Measurements from ENCODE around the gene UXT. TPM values are rescaled to one million over a fixed set of nuclear protein-coding genes. Genes with fewer than 3 reads are reported as not detected.

UXT gene
- polyA plus RNA-seq, 3 donors: 134 to 213 (median 174) TPM

DNA sequence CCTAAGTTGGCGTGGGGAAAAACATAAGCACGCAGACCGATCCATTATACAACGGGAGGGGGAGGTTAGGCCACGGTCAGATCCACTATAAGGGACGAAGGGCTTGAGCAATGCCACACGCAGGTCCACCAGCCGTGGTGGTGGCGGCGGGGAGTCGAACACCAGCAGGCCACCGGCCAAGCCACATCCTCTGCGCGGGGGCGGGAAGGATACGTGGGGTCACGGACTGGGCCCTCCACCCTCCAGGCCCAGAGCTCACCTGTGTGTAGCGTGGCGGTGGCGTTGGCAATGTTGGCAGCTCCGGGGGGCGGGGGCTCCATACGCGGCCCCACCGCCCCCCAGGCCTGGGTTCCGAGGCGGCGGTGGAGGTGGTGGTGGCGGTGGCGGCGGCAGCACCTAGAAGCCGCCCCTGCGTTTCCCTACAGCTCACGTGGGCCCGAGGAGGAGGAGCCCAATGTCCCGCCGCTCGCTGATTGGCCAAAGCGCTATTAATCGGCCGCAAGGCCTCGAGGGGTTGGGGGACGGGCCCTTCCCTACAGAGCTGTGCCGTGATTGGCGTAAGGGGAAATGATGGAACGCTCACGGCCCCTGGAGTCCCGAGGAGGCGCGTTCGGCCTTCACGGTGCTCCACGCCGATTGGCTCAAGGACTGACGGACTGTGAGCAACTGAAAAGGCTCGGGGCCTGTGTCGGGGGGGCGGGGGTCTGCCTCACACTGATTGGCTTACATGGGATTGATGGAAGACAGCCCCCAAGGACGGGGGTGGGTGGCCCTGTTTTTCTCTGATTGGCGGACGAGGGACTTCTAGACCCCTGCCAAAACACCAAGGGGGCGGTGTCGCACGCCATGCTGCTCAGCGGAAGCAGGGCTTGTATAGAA lies 8.6 kb downstream of the UXT start, which contains the start of gene ELK1:
TSS of gene ELK1 (minus strand) at position 400 of the 879 bp plus-strand sequence. CDS start 9,122 bp downstream, outside the sequence.
- intact Hi-C loops (cut with micrococcal nuclease): loop anchor here (5.0 to 10.0 kb wide), 2 partner anchors 88 to 184 kb away; partner anchors contain the start of genes ARAF (in 1 of the 2) and ZNF81 (in 1 of the 2)
- peak; percentile 90 to 93 (median 92) for DNase-seq
- TF ChIP-seq, protein P1, sequence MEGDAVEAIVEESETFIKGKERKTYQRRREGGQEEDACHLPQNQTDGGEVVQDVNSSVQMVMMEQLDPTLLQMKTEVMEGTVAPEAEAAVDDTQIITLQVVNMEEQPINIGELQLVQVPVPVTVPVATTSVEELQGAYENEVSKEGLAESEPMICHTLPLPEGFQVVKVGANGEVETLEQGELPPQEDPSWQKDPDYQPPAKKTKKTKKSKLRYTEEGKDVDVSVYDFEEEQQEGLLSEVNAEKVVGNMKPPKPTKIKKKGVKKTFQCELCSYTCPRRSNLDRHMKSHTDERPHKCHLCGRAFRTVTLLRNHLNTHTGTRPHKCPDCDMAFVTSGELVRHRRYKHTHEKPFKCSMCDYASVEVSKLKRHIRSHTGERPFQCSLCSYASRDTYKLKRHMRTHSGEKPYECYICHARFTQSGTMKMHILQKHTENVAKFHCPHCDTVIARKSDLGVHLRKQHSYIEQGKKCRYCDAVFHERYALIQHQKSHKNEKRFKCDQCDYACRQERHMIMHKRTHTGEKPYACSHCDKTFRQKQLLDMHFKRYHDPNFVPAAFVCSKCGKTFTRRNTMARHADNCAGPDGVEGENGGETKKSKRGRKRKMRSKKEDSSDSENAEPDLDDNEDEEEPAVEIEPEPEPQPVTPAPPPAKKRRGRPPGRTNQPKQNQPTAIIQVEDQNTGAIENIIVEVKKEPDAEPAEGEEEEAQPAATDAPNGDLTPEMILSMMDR (IDR thresholded peaks at IDR 0.05): no peak
- Histone ChIP-seq H3K9me3 (replicated peaks in 1 of 2; ENCODE audit: control insufficient read depth in 1 of 2, insufficient read depth in 1 of 2, low read length in 2 of 2) (no peaks in the 10 kb centered on the region), H3K27ac (ENCODE audit: low read depth in 1 of 2, low read length in 2 of 2) (peak within 1 kb of the TSS; percentile 60 to 76), H3K79me2 (ENCODE audit: insufficient read depth, low read length) (peaks cover 11% of the 10 kb centered on the region), H3K9ac (ENCODE audit: insufficient read depth, low read length, poor library complexity, severe bottlenecking) (peak within 1 kb of the TSS; percentile 65), H3K4me2 (replicated peaks; ENCODE audit: extremely low read depth, low read length, poor library complexity, severe bottlenecking) (peak within 1 kb of the TSS; percentile 71), H3K36me3 (replicated peaks in 1 of 2; ENCODE audit: control insufficient read depth in 1 of 2, insufficient read depth in 2 of 2, low read length in 2 of 2) (peaks cover 15 to 38% of the 10 kb centered on the region in 2 donors), H3K4me3 (replicated peaks in 1 of 3; ENCODE audit: low read depth in 2 of 3, low read length in 3 of 3) (peak within 1 kb of the TSS; percentile 55 to 80 (median 65)), H3K4me1 (ENCODE audit: control insufficient read depth in 1 of 2, insufficient read depth in 2 of 2, low read length in 2 of 2) (peaks cover 23 to 27% of the 10 kb centered on the region in 2 donors), H2AFZ (ENCODE audit: insufficient read depth, low read depth, low read length, poor library complexity, severe bottlenecking) (peak within 1 kb of the TSS; percentile 54), H3K27me3 (ENCODE audit: control insufficient read depth in 2 of 2, insufficient read depth in 2 of 2, low read length in 2 of 2) (no peaks in the 10 kb centered on the region), H4K20me1 (ENCODE audit: insufficient read depth, low read length) (no peaks in the 10 kb centered on the region)
- WGBS (ENCODE audit: insufficient coverage): 0% methylated on average over 18 of the region's 65 CpGs
- Mint-ChIP-seq H3K4me1 (peaks cover 25% of the 10 kb centered on the region), H3K4me3 (peak within 1 kb of the TSS; percentile 83 to 92), H3K9me3 (peaks cover 0 to 6% (median 5%) of the 10 kb centered on the region in 7 donors), H3K27me3 (ENCODE audit: low read depth in 3 of 3) (peaks cover 0 to 3% (median 2%) of the 10 kb centered on the region in 3 donors), H3K27ac (peak within 1 kb of the TSS; percentile 88 to 95 (median 94)), H3K36me3 (peaks cover 11 to 30% of the 10 kb centered on the region in 2 donors)

DNA sequence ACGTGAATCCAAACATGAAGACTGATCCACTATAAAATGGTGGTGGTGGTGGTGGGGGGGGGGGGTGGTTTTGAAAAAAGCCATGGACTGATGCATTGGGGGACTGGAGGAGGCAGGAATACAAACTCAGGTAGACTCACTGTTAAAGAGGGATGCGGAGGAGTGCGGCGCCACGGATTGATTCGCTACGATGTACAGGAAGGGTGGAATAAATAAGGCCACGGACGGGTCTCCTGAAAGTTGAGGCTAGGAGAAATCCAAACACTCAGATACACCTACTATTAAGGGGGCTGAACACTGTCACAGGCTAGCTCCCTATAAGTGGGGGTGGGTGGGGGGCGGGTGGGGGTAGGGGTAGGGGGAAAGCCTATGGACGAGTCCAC lies 9.2 kb downstream of the UXT start:
- Histone ChIP-seq H3K9me3 (replicated peaks in 1 of 2; ENCODE audit: control insufficient read depth in 1 of 2, insufficient read depth in 1 of 2, low read length in 2 of 2) (no peaks in the 10 kb centered on the region), H3K4me2 (replicated peaks; ENCODE audit: extremely low read depth, low read length, poor library complexity, severe bottlenecking) (peak overlapping the region; percentile 71), H3K79me2 (ENCODE audit: insufficient read depth, low read length) (peaks cover 16% of the 10 kb centered on the region), H3K4me3 (replicated peaks in 1 of 3; ENCODE audit: low read depth in 2 of 3, low read length in 3 of 3) (peak overlapping the region; percentile 55 to 80 (median 65)), H3K9ac (ENCODE audit: insufficient read depth, low read length, poor library complexity, severe bottlenecking) (peak overlapping the region; percentile 65), H3K27me3 (ENCODE audit: control insufficient read depth in 2 of 2, insufficient read depth in 2 of 2, low read length in 2 of 2) (no peaks in the 10 kb centered on the region), H3K36me3 (replicated peaks in 1 of 2; ENCODE audit: control insufficient read depth in 1 of 2, insufficient read depth in 2 of 2, low read length in 2 of 2) (peaks cover 11 to 31% of the 10 kb centered on the region in 2 donors), H3K27ac (ENCODE audit: low read depth in 1 of 2, low read length in 2 of 2) (peak overlapping the region in 1 of 2 donors; percentile 76), H3K4me1 (ENCODE audit: control insufficient read depth in 1 of 2, insufficient read depth in 2 of 2, low read length in 2 of 2) (peaks cover 23 to 27% of the 10 kb centered on the region in 2 donors), H4K20me1 (ENCODE audit: insufficient read depth, low read length) (no peaks in the 10 kb centered on the region), H2AFZ (ENCODE audit: insufficient read depth, low read depth, low read length, poor library complexity, severe bottlenecking) (no peak overlapping the region)
- intact Hi-C loops (cut with micrococcal nuclease): loop anchor here (5.0 to 10.0 kb wide), 3 partner anchors 87 to 455 kb away; partner anchors contain the start of genes ARAF (in 1 of the 2), UBA1 (in 1 of the 2) and ZNF81 (in 1 of the 2)
- no peak for DNase-seq
- Mint-ChIP-seq H3K27me3 (ENCODE audit: low read depth in 3 of 3) (peaks cover 0 to 3% (median 2%) of the 10 kb centered on the region in 3 donors), H3K36me3 (peaks cover 10 to 32% of the 10 kb centered on the region in 2 donors), H3K27ac (peak overlapping the region; percentile 43 to 95 (median 82)), H3K4me3 (peak overlapping the region; percentile 83 to 88), H3K9me3 (peaks cover 0 to 6% (median 5%) of the 10 kb centered on the region in 7 donors), H3K4me1 (peaks cover 27% of the 10 kb centered on the region)
- TF ChIP-seq, protein P1 (IDR thresholded peaks at IDR 0.05): no peak
- no CpG with 5 or more reads among the region's 11 CpGs for WGBS (ENCODE audit: insufficient coverage)

Data from CD14-positive monocyte (primary cell).